ENCODE results near the gene AATF. TPM values are rescaled to one million over a fixed set of nuclear protein-coding genes. Genes with fewer than 3 reads are reported as not detected.
A peak's percentile ranks its signal among the peaks of the same experiment; 100 is the strongest.

AATF gene
- total and polyA plus RNA-seq, 2 experiments from 2014 or later, result 31.2 to 35.7 TPM

DNA sequence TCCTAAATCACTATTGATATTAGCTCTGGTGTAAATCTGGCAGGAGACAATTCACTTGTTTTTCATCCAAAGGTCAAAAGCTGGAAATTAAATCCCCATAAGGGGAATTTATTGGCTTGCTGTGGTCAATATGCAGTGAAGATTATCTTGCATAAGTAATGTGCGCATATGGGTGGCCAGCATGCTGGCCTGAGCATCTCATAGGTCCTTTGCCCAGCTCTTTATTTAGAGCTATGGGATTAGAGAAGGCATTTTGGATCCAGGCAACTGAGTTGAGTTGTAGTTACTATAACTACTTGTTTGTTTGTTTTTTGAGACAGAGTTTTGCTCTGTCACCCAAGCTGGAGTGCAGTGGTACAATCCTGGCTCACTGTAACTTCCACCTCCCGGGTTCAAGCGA lies 110.7 kb downstream of the AATF start:
- Histone ChIP-seq H3K36me3 (replicated peaks; ENCODE audit: insufficient read depth, low read depth) (no peaks in the 10 kb centered on the region), H3K27ac (peak overlapping the region; percentile 55), H3K4me3 (no peak overlapping the region), H3K79me2 (no peaks in the 10 kb centered on the region), H3K9me3 (ENCODE audit: low read depth) (no peaks in the 10 kb centered on the region), H2AFZ (no peak overlapping the region), H4K20me1 (ENCODE audit: insufficient read depth, poor library complexity, severe bottlenecking) (no peaks in the 10 kb centered on the region), H3K9me2 (replicated peaks; ENCODE audit: insufficient read depth) (no peaks in the 10 kb centered on the region), H3K4me2 (no peak overlapping the region), H3K4me1 (ENCODE audit: insufficient read depth) (no peaks in the 10 kb centered on the region), H3K27me3 (no peaks in the 10 kb centered on the region)
- no peak for DNase-seq (ENCODE audit: low spot score)
- no peak for TF ChIP-seq EZH2phosphoT487 (IDR thresholded peaks at IDR 0.05; ENCODE audit: low read depth, severe bottlenecking, unreplicated experiment)
- TF ChIP-seq, protein P1, sequence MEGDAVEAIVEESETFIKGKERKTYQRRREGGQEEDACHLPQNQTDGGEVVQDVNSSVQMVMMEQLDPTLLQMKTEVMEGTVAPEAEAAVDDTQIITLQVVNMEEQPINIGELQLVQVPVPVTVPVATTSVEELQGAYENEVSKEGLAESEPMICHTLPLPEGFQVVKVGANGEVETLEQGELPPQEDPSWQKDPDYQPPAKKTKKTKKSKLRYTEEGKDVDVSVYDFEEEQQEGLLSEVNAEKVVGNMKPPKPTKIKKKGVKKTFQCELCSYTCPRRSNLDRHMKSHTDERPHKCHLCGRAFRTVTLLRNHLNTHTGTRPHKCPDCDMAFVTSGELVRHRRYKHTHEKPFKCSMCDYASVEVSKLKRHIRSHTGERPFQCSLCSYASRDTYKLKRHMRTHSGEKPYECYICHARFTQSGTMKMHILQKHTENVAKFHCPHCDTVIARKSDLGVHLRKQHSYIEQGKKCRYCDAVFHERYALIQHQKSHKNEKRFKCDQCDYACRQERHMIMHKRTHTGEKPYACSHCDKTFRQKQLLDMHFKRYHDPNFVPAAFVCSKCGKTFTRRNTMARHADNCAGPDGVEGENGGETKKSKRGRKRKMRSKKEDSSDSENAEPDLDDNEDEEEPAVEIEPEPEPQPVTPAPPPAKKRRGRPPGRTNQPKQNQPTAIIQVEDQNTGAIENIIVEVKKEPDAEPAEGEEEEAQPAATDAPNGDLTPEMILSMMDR (IDR thresholded peaks at IDR 0.05; ENCODE audit: poor library complexity), result no peak
- no peak for TF ChIP-seq EZH2 (IDR thresholded peaks at IDR 0.05; ENCODE audit: borderline replicate concordance)
- WGBS (ENCODE audit: low lambda C conversion rate, missing lambda C conversion rate), result 98% methylated on average over 3 of the region's 3 CpGs

DNA sequence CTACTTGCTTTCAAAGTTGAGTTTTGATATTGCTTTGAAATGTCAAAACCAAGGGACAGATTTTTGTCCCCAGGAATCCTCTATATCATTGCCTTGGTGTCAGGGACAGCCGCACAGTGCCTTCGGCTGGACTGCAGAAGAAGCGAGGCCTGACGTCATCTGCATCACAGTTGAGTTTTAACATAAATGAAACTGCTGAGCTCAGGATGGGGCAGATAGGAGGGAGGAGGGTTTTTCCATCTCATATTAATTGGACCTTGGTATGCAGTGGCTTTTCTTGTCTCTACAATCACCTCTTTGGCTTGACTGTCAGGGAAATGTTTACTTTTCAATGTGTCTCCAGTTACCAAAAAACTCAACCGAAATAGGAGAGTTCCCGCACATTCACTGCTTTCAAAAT lies 111.3 kb downstream of the AATF start:
- Histone ChIP-seq H3K4me2 (no peak overlapping the region), H3K4me3 (no peak overlapping the region), H3K27me3 (peaks cover 3% of the 10 kb centered on the region), H3K9me2 (replicated peaks; ENCODE audit: insufficient read depth) (no peaks in the 10 kb centered on the region), H3K27ac (peak overlapping the region; percentile 55), H3K9me3 (ENCODE audit: low read depth) (no peaks in the 10 kb centered on the region), H2AFZ (no peak overlapping the region), H4K20me1 (ENCODE audit: insufficient read depth, poor library complexity, severe bottlenecking) (no peaks in the 10 kb centered on the region), H3K4me1 (ENCODE audit: insufficient read depth) (no peaks in the 10 kb centered on the region), H3K79me2 (no peaks in the 10 kb centered on the region), H3K36me3 (replicated peaks; ENCODE audit: insufficient read depth, low read depth) (no peaks in the 10 kb centered on the region)
- DNase-seq (ENCODE audit: low spot score), result no peak
- TF ChIP-seq EZH2 (IDR thresholded peaks at IDR 0.05; ENCODE audit: borderline replicate concordance) (no peak), EZH2phosphoT487 (IDR thresholded peaks at IDR 0.05; ENCODE audit: low read depth, severe bottlenecking, unreplicated experiment) (no peak)
- TF ChIP-seq, protein P1 (IDR thresholded peaks at IDR 0.05; ENCODE audit: poor library complexity), result no peak
- WGBS (ENCODE audit: low lambda C conversion rate, missing lambda C conversion rate), result 68% methylated on average over 6 of the region's 6 CpGs

DNA sequence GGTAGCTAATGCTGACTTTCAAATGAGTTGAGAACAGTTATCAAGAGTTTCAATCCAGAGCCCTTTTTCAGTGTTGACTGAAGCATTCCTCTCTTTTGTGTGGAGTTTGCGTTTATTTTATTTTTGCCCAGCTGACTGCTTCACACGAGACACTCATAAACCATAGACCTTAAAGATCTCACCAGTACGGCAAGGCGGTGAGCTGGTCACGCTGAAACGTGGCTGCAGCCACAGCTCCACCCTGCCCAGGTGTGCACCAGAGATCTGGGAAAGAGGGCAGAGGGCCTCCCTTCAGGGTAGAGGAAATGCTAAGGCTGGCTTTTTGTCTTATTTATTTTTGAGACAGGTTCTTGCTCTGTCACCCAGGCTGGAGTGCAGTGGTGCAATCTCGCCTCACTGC lies 112.2 kb downstream of the AATF start:
- WGBS (ENCODE audit: low lambda C conversion rate, missing lambda C conversion rate), result 56% methylated on average over 7 of the region's 7 CpGs
- H3K27ac ChIP-seq, result peak overlapping the region; percentile 55

DNA sequence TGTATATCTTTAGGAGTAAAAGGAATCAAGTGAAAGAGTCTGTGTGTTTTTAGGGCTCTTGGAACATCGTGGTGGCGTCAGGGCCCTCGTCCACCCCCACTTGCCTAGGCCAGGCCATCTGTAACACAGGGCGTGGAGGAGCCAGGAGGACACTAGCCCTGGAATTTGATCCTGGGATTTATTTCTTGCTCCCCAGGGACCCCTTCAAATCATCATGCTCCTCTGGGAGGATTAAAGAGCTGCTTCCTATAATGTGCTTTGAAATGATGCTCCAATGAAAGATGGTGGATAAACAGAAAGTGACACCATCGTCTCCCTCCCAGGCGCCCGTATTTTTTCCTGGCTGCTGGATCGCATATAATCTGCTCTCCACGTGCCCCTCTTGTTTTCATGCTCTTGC lies 113.3 kb downstream of the AATF start:
- TF ChIP-seq, protein P1 (IDR thresholded peaks at IDR 0.05; ENCODE audit: poor library complexity), result no peak
- TF ChIP-seq EZH2 (IDR thresholded peaks at IDR 0.05; ENCODE audit: borderline replicate concordance) (no peak), EZH2phosphoT487 (IDR thresholded peaks at IDR 0.05; ENCODE audit: low read depth, severe bottlenecking, unreplicated experiment) (no peak)
- no peaks in the 10 kb centered on the region for H4K20me1 ChIP-seq (ENCODE audit: insufficient read depth, poor library complexity, severe bottlenecking)
- no peaks in the 10 kb centered on the region for H3K79me2 ChIP-seq
- WGBS (ENCODE audit: low lambda C conversion rate, missing lambda C conversion rate), result 78% methylated on average over 9 of the region's 9 CpGs
- H3K27ac ChIP-seq, result no peak overlapping the region
- H3K4me1 ChIP-seq (ENCODE audit: insufficient read depth), result no peaks in the 10 kb centered on the region
- no peak overlapping the region for H3K4me2 ChIP-seq
- DNase-seq (ENCODE audit: low spot score), result no peak
- H3K9me3 ChIP-seq (ENCODE audit: low read depth), result no peaks in the 10 kb centered on the region
- H3K36me3 ChIP-seq (replicated peaks; ENCODE audit: insufficient read depth, low read depth), result no peaks in the 10 kb centered on the region
- no peaks in the 10 kb centered on the region for H3K9me2 ChIP-seq (replicated peaks; ENCODE audit: insufficient read depth)
- H3K4me3 ChIP-seq, result no peak overlapping the region
- peaks cover 3% of the 10 kb centered on the region for H3K27me3 ChIP-seq
- no peak overlapping the region for H2AFZ ChIP-seq

More for the DNA sequence above, 112.2 kb downstream of the AATF start:
- no peaks in the 10 kb centered on the region for H3K9me2 ChIP-seq (replicated peaks; ENCODE audit: insufficient read depth)
- no peaks in the 10 kb centered on the region for H3K9me3 ChIP-seq (ENCODE audit: low read depth)
- H3K4me1 ChIP-seq (ENCODE audit: insufficient read depth), result no peaks in the 10 kb centered on the region
- H2AFZ ChIP-seq, result no peak overlapping the region
- H3K4me2 ChIP-seq, result no peak overlapping the region
- H3K79me2 ChIP-seq, result no peaks in the 10 kb centered on the region
- H4K20me1 ChIP-seq (ENCODE audit: insufficient read depth, poor library complexity, severe bottlenecking), result no peaks in the 10 kb centered on the region
- DNase-seq (ENCODE audit: low spot score), result peak; percentile 60
- H3K36me3 ChIP-seq (replicated peaks; ENCODE audit: insufficient read depth, low read depth), result no peaks in the 10 kb centered on the region
- no peak for TF ChIP-seq EZH2 (IDR thresholded peaks at IDR 0.05; ENCODE audit: borderline replicate concordance)
- TF ChIP-seq EZH2phosphoT487 (IDR thresholded peaks at IDR 0.05; ENCODE audit: low read depth, severe bottlenecking, unreplicated experiment), result no peak
- no peak overlapping the region for H3K4me3 ChIP-seq
- H3K27me3 ChIP-seq, result peaks cover 3% of the 10 kb centered on the region

Measured in hepatocyte (in vitro differentiated cells).